ENCODE data around the gene SDS.

SDS gene

GRCh38 chr12:113399490-113399889 is 4.2 kb downstream of the SDS start:
- DNase-seq (ENCODE audit: low read depth, low spot score), result no peak

GRCh38 chr12:113398346-113399290 is 5.1 kb downstream of the SDS start:
- DNase-seq (ENCODE audit: low read depth, low spot score), result no peak

GRCh38 chr12:113397497-113398197 is 6.0 kb downstream of the SDS start:
- no peak for DNase-seq (ENCODE audit: low read depth, low spot score)

- DNase-seq (ENCODE audit: low read depth, low spot score), result no peak
Observed at GRCh38 chr12:113396828-113397496, 6.7 kb downstream of the SDS start.

GRCh38 chr12:113396200-113396599 is 7.5 kb downstream of the SDS start:
- no peak for DNase-seq (ENCODE audit: low read depth, low spot score)

GRCh38 chr12:113395119-113395518 is 8.6 kb downstream of the SDS start:
- no peak for DNase-seq (ENCODE audit: low read depth, low spot score)

- no peak for DNase-seq (ENCODE audit: low read depth, low spot score)
Observed at GRCh38 chr12:113393749-113394148, 9.9 kb downstream of the SDS start.

- DNase-seq (ENCODE audit: low read depth, low spot score), result peak; percentile 95
Observed at GRCh38 chr12:113392988-113393579, 10.6 kb downstream of the SDS start.

- DNase-seq (ENCODE audit: low read depth, low spot score), result no peak
Observed at GRCh38 chr12:113392520-113392919, 11.2 kb downstream of the SDS start.

- DNase-seq (ENCODE audit: low read depth, low spot score), result no peak
Observed at GRCh38 chr12:113391650-113392337, 11.9 kb downstream of the SDS start.

GRCh38 chr12:113391145-113391544 is 12.5 kb downstream of the SDS start:
- no peak for DNase-seq (ENCODE audit: low read depth, low spot score)

GRCh38 chr12:113390064-113391043 is 13.3 kb downstream of the SDS start:
- no peak for DNase-seq (ENCODE audit: low read depth, low spot score)

GRCh38 chr12:113388351-113388750 is 15.3 kb downstream of the SDS start:
- no peak for DNase-seq (ENCODE audit: low read depth, low spot score)

- DNase-seq (ENCODE audit: low read depth, low spot score), result no peak
Observed at GRCh38 chr12:113387631-113388030, 16.1 kb downstream of the SDS start.

GRCh38 chr12:113386866-113387566 is 16.7 kb downstream of the SDS start:
- DNase-seq (ENCODE audit: low read depth, low spot score), result no peak

GRCh38 chr12:113385282-113385882 is 18.3 kb downstream of the SDS start:
- no peak for DNase-seq (ENCODE audit: low read depth, low spot score)

- no peak for DNase-seq (ENCODE audit: low read depth, low spot score)
Observed at GRCh38 chr12:113384778-113385177, 18.9 kb downstream of the SDS start.

GRCh38 chr12:113382206-113382605 is 21.5 kb downstream of the SDS start:
- DNase-seq (ENCODE audit: low read depth, low spot score), result no peak

- no peak for DNase-seq (ENCODE audit: low read depth, low spot score)
Observed at GRCh38 chr12:113381220-113381619, 22.5 kb downstream of the SDS start.

Data from ELF-1 (cell line).